Keratinocyte (primary cell): Measurements from ENCODE around the gene PGM1. TPM values are rescaled to one million over a fixed set of nuclear protein-coding genes. Genes with fewer than 3 reads are reported as not detected.

Experiments used
- DNase-seq: peaks from one replicate; pipeline ENCODE4 v3.0.0-alpha.2; 2011; ENCODE audit warnings: low read depth, missing footprints, low spot score
- FAIRE-seq: peaks from 2 replicates; lab custom pipeline; 2011; peaks lifted over from hg19 to GRCh38; lab: Jason Lieb, UNC
- H2AFZ ChIP-seq: 2 replicates; pipeline ENCODE4 v1.6.0; 2012; ENCODE audit warnings: low read length, control low read depth, inconsistent platforms; ENCODE audit not compliant: control insufficient read depth
- H3K27ac ChIP-seq: 2 replicates; pipeline ENCODE4 v1.5.1; 2011; ENCODE audit warnings: low read length; ENCODE audit not compliant: control insufficient read depth, insufficient read depth
- H3K27me3 ChIP-seq: 3 replicates; pipeline ENCODE4 v1.6.0; 2011; ENCODE audit warnings: low read length; ENCODE audit not compliant: control insufficient read depth, insufficient read depth; ENCODE audit errors: extremely low read depth
- H3K36me3 ChIP-seq, 2 experiments: 2 replicates in 1 of 2; 3 replicates in 1 of 2; pipeline ENCODE4 v1.5.1; 2011; ENCODE audit warnings: low read length in 2 of 2, mild to moderate bottlenecking in 1 of 2; ENCODE audit not compliant: control insufficient read depth in 2 of 2, insufficient read depth in 2 of 2; ENCODE audit errors: extremely low read depth in 1 of 2
- H3K4me1 ChIP-seq: 3 replicates; pipeline ENCODE4 v1.5.1; 2011; ENCODE audit warnings: low read length; ENCODE audit not compliant: control insufficient read depth, insufficient read depth; ENCODE audit errors: extremely low read depth
- H3K4me2 ChIP-seq: 3 replicates; pipeline ENCODE4 v1.6.0; 2011; ENCODE audit warnings: low read depth, low read length; ENCODE audit not compliant: control insufficient read depth, insufficient read depth; ENCODE audit errors: extremely low read depth
- H3K4me3 ChIP-seq, 3 experiments: fragments of 200-600 bp in 1 of 3; sonication (generic) in 1 of 3; 2 replicates in 2 of 3; 3 replicates in 1 of 3; pipeline ENCODE4 v1.5.1; 2011 to 2016; ENCODE audit warnings: low read length in 3 of 3, mild to moderate bottlenecking in 3 of 3, control low read depth in 2 of 3, inconsistent platforms in 1 of 3, low read depth in 1 of 3, mixed read lengths in 1 of 3, mixed run types in 1 of 3, moderate library complexity in 1 of 3; ENCODE audit not compliant: control insufficient read depth in 2 of 3, insufficient read depth in 2 of 3; ENCODE audit errors: extremely low read depth in 1 of 3
- H3K79me2 ChIP-seq: 2 replicates; pipeline ENCODE4 v1.6.0; 2012; ENCODE audit warnings: low read length; ENCODE audit not compliant: control insufficient read depth, insufficient read depth
- H3K9ac ChIP-seq: 3 replicates; pipeline ENCODE4 v1.6.0; 2011; ENCODE audit warnings: low read length; ENCODE audit not compliant: control insufficient read depth, insufficient read depth; ENCODE audit errors: extremely low read depth
- H3K9me1 ChIP-seq: 3 replicates; pipeline ENCODE4 v1.6.0; 2011; ENCODE audit warnings: low read length; ENCODE audit not compliant: control insufficient read depth, insufficient read depth; ENCODE audit errors: extremely low read depth
- H3K9me3 ChIP-seq: 2 replicates; pipeline ENCODE4 v1.5.1; 2012; ENCODE audit warnings: low read depth, low read length; ENCODE audit not compliant: control insufficient read depth
- H4K20me1 ChIP-seq: 3 replicates; pipeline ENCODE4 v1.6.0; 2011; ENCODE audit warnings: low read length; ENCODE audit not compliant: control insufficient read depth, insufficient read depth; ENCODE audit errors: extremely low read depth
- EZH2 ChIP-seq: IDR thresholded peaks from one replicate; pipeline ENCODE4 v1.6.1; 2012; ENCODE audit warnings: inconsistent platforms, mild to moderate bottlenecking, low read length, moderate library complexity
- dilution Hi-C: fragments of 300-500 bp; cut with MboI; formaldehyde crosslinking; loops from one replicate; pipeline ENCODE4 v1.7.0; 2020; ENCODE audit warnings: low sequenced_read_pairs; ENCODE audit not compliant: extremely low pct_ligation_motif_present
- polyA plus RNA-seq, 5 experiments: library from polyadenylated mRNA; depleted of rRNA in 3 of 5; stranded (reverse) in 3 of 5; stranded (forward) in 1 of 5; unstranded in 1 of 5; fragments of >200 nt; gene quantifications; 1 replicate in 1 of 5; 2 replicates in 3 of 5; 3 replicates in 1 of 5; pipeline versions ENCODE4 v1.2.1 to v1.2.3, GENCODE V29; 2011 to 2012; ENCODE audit warnings: missing spikeins in 2 of 5, low read depth in 1 of 5, low replicate concordance in 1 of 5
- small RNA-seq, 3 experiments: library from RNA; depleted of rRNA; stranded (forward); fragments of <200 nt; gene quantifications; one replicate each; pipeline ENCODE3, GENCODE V24; 2012; ENCODE audit warnings: low read depth in 3 of 3, low replicate concordance in 1 of 3; ENCODE audit not compliant: insufficient read length in 3 of 3
- TF ChIP-seq, protein P1 (sequence below), 3 experiments: IDR thresholded peaks in 1 of 3; conservative IDR thresholded peaks in 1 of 3; optimal IDR thresholded peaks in 1 of 3; 2 replicates in 2 of 3; 3 replicates in 1 of 3; pipeline versions ENCODE3 to v1.5.1; 2011; ENCODE audit warnings: low read length in 3 of 3, mild to moderate bottlenecking in 3 of 3, moderate library complexity in 2 of 3, control low read depth in 1 of 3, inconsistent platforms in 1 of 3; ENCODE audit not compliant: insufficient read depth in 2 of 3; ENCODE audit errors: extremely low read depth in 1 of 3

PGM1 gene
- polyA plus RNA-seq, 1 donor (not counting 4 experiments of a cell fraction or from before 2014, with no cell fraction given), result 38.9 TPM

DNA sequence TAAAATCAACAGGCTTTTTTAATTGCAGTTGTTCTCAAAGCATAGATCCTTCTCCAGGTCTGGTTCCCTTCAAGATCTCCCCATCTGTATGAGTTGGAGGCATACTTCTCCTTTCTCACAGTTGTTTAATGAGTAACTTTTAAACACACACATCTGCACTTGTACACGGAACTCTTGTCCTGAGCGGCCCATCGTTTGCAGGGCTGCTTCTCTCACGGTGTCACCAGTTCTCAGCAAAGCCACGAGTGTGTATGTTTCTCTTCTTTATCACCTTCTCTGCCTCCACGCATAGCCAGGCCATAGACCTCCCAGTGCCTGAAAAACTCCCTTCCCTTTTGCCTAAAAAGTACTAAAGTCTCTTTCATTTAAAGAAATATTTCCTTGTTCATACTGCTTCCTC, 111.9 kb downstream of the PGM1 start:
- Histone ChIP-seq H3K27ac (no peak overlapping the region), H3K36me3 (no peaks in the 10 kb centered on the region)
- peak; percentile 36 for FAIRE-seq

DNA sequence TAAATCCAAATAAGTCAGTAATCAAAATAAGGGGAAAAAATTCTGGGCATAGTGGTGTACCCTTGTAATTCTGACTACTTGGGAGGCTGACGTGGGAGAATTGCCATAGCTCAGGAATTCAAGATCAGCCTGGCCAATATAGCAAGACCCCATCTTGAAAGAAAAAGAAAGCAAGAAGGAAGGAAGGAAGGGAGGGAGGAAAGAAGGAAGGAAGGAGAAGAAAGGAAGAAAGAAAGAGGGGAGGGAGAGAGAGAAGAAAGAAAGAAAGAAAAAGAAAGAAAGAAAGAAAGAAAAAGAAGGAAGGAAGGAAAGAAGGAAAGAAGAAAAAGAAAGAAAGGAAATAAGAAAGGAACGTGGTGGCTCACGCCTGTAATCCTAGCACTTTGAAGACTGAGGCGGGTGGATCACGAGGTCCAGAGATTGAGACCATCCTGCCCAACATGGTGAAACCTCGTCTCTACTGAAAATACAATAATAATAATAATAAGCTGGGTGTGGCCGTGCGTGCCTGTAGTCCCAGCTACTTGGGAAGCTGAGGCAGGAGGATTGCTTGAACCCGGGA, 116.1 kb downstream of the PGM1 start:
- Histone ChIP-seq H3K36me3 (no peaks in the 10 kb centered on the region), H3K4me3 (no peak overlapping the region), H3K27me3 (peaks cover 4% of the 10 kb centered on the region), H3K9ac (no peak overlapping the region), H3K4me1 (peaks cover 14% of the 10 kb centered on the region), H3K9me1 (no peaks in the 10 kb centered on the region), H3K79me2 (no peaks in the 10 kb centered on the region), H4K20me1 (no peaks in the 10 kb centered on the region), H3K27ac (no peak overlapping the region), H3K9me3 (no peaks in the 10 kb centered on the region), H3K4me2 (no peak overlapping the region), H2AFZ (no peak overlapping the region)
- FAIRE-seq (no peak), DNase-seq (no peak)
- dilution Hi-C loops, result no loop called here
- TF ChIP-seq, protein P1, sequence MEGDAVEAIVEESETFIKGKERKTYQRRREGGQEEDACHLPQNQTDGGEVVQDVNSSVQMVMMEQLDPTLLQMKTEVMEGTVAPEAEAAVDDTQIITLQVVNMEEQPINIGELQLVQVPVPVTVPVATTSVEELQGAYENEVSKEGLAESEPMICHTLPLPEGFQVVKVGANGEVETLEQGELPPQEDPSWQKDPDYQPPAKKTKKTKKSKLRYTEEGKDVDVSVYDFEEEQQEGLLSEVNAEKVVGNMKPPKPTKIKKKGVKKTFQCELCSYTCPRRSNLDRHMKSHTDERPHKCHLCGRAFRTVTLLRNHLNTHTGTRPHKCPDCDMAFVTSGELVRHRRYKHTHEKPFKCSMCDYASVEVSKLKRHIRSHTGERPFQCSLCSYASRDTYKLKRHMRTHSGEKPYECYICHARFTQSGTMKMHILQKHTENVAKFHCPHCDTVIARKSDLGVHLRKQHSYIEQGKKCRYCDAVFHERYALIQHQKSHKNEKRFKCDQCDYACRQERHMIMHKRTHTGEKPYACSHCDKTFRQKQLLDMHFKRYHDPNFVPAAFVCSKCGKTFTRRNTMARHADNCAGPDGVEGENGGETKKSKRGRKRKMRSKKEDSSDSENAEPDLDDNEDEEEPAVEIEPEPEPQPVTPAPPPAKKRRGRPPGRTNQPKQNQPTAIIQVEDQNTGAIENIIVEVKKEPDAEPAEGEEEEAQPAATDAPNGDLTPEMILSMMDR (optimal IDR thresholded peaks at IDR 0.05 in 1 of 3, IDR thresholded peaks at IDR 0.05 in 1 of 3, conservative IDR thresholded peaks at IDR 0.05 in 1 of 3; ENCODE audit: extremely low read depth in 1 of 3, insufficient read depth in 2 of 3, low read length in 3 of 3), result no peak
- TF ChIP-seq EZH2, result no peak

More for the DNA sequence above, 111.9 kb downstream of the PGM1 start:
- DNase-seq, result no peak
- H4K20me1 ChIP-seq, result no peaks in the 10 kb centered on the region
- H3K4me2 ChIP-seq, result no peak overlapping the region
- peak overlapping the region; percentile 12 for H2AFZ ChIP-seq
- H3K9me1 ChIP-seq, result no peaks in the 10 kb centered on the region
- no peak overlapping the region for H3K9ac ChIP-seq
- TF ChIP-seq, protein P1 (optimal IDR thresholded peaks at IDR 0.05 in 1 of 3, IDR thresholded peaks at IDR 0.05 in 1 of 3, conservative IDR thresholded peaks at IDR 0.05 in 1 of 3; ENCODE audit: extremely low read depth in 1 of 3, insufficient read depth in 2 of 3, low read length in 3 of 3), result no peak
- TF ChIP-seq EZH2, result no peak
- H3K4me1 ChIP-seq, result peaks cover 9% of the 10 kb centered on the region
- H3K4me3 ChIP-seq, result no peak overlapping the region
- H3K79me2 ChIP-seq, result no peaks in the 10 kb centered on the region
- no peaks in the 10 kb centered on the region for H3K9me3 ChIP-seq
- peaks cover 4% of the 10 kb centered on the region for H3K27me3 ChIP-seq
- dilution Hi-C loops, result no loop called here

Small RNA genes lying within 50 kb of the gene (small RNA-seq; reads per million reads assigned to genes)
- 0 reads per million in 3 experiments for gene RF02105
- 0 reads per million in 3 experiments for gene RF02106
- gene RF02107, result 0 reads per million in 3 experiments
- gene RF02108, result 0 reads per million in 3 experiments
- 0 reads per million in 3 experiments for gene RF02109
- 0 reads per million in 3 experiments for gene RF02110

Other genes with a start within 250 kb of the PGM1 start
- 8.7 to 20.5 TPM (median 11.8 TPM) in 3 replicates for gene ALG6, start 225.8 kb upstream of the PGM1 start, polyA plus RNA-seq
- 6.9 to 19.5 TPM (median 10.0 TPM) in 3 replicates for gene ITGB3BP, start 70.2 kb upstream of the PGM1 start, polyA plus RNA-seq
- 1.4 to 4.9 TPM (median 3.1 TPM) in 3 replicates for gene EFCAB7, start 69.9 kb upstream of the PGM1 start, polyA plus RNA-seq
- 9.2 to 10.4 TPM (median 9.4 TPM) in 3 replicates for gene ROR1, start 180.6 kb downstream of the PGM1 start, polyA plus RNA-seq